Naive thymus-derived CD4-positive, alpha-beta T cell (primary cell): ENCODE measurements around the gene HGS. TPM values are rescaled to one million over a fixed set of nuclear protein-coding genes. Genes with fewer than 3 reads are reported as not detected.
A peak's percentile ranks its signal among the peaks of the same experiment; 100 is the strongest.

Experiments used
- ATAC-seq: fragments of 150-1000 bp; cut with Tn5 transposase; 2 replicates; pipeline ENCODE4 v1.10.0; 2021; ENCODE audit warnings: mild to moderate bottlenecking, moderate library complexity
- CTCF ChIA-PET: fragments of 350-600 bp; sonication (Branson Sonifier 250); formaldehyde crosslinking; loops from one replicate; lab custom pipeline; 2021; ENCODE audit warnings: antibody characterized with exemption; lab: Charles Lee
- POLR2A ChIA-PET: fragments of 350-600 bp; sonication (Branson Sonifier 250); formaldehyde crosslinking; loops from one replicate; lab custom pipeline; 2021; ENCODE audit warnings: antibody characterized with exemption, inconsistent platforms; lab: Charles Lee
- DNase-seq, 9 donors: peaks; one replicate each; pipeline versions ENCODE4 v3.0.0 to v3.0.0-alpha.2; 2020 to 2022; ENCODE audit warnings: mixed read lengths in 1 of 9
- H3K27ac ChIP-seq: one replicate; pipeline ENCODE4 v1.7.0; 2013; ENCODE audit warnings: mild to moderate bottlenecking, low read depth, low read length, moderate library complexity
- H3K27me3 ChIP-seq, 2 donors: one replicate each; pipeline ENCODE4 v1.7.0; 2013; ENCODE audit warnings: low read length in 2 of 2, mild to moderate bottlenecking in 2 of 2, moderate library complexity in 2 of 2; ENCODE audit not compliant: control insufficient read depth in 2 of 2, insufficient read depth in 2 of 2
- H3K36me3 ChIP-seq, 3 experiments: 1 replicate in 2 of 3; 2 replicates in 1 of 3; pipeline ENCODE4 v1.7.0; 2013; ENCODE audit warnings: low read length in 3 of 3, mild to moderate bottlenecking in 3 of 3, moderate library complexity in 1 of 3; ENCODE audit not compliant: insufficient read depth in 3 of 3, control insufficient read depth in 2 of 3
- H3K4me1 ChIP-seq, 2 donors: one replicate each; pipeline ENCODE4 v1.7.0; 2013; ENCODE audit warnings: low read length in 2 of 2, mild to moderate bottlenecking in 2 of 2, moderate library complexity in 1 of 2; ENCODE audit not compliant: control insufficient read depth in 2 of 2, insufficient read depth in 2 of 2
- H3K4me3 ChIP-seq: 2 replicates; pipeline ENCODE4 v1.7.0; 2013; ENCODE audit warnings: mild to moderate bottlenecking, low read length
- H3K9me3 ChIP-seq, 3 experiments: 1 replicate in 2 of 3; 2 replicates in 1 of 3; pipeline ENCODE4 v1.7.0; 2013; ENCODE audit warnings: low read length in 3 of 3; ENCODE audit not compliant: control insufficient read depth in 2 of 3
- H3K27ac Mint-ChIP-seq, 9 donors: one replicate each; pipeline ENCODE4 v1.8.0; 2020 to 2022; ENCODE audit warnings: mixed read lengths in 9 of 9, mild to moderate bottlenecking in 8 of 9, moderate library complexity in 5 of 9, inconsistent platforms in 2 of 9
- H3K27me3 Mint-ChIP-seq, 5 donors: one replicate each; pipeline ENCODE4 v1.8.0; 2021 to 2022; ENCODE audit warnings: mixed read lengths in 5 of 5, mild to moderate bottlenecking in 1 of 5
- H3K36me3 Mint-ChIP-seq, 5 donors: one replicate each; pipeline ENCODE4 v1.8.0; 2020 to 2022; ENCODE audit warnings: mixed read lengths in 5 of 5, mild to moderate bottlenecking in 3 of 5, inconsistent platforms in 1 of 5
- H3K4me1 Mint-ChIP-seq, 7 donors: one replicate each; pipeline ENCODE4 v1.8.0; 2020 to 2022; ENCODE audit warnings: mixed read lengths in 7 of 7, mild to moderate bottlenecking in 3 of 7, inconsistent platforms in 1 of 7
- H3K4me3 Mint-ChIP-seq, 10 donors: one replicate each; pipeline ENCODE4 v1.8.0; 2020 to 2022; ENCODE audit warnings: mild to moderate bottlenecking in 10 of 10, mixed read lengths in 10 of 10, moderate library complexity in 6 of 10, inconsistent platforms in 2 of 10
- H3K9me3 Mint-ChIP-seq, 11 donors: one replicate each; pipeline ENCODE4 v1.8.0; 2020 to 2022; ENCODE audit warnings: mixed read lengths in 11 of 11, mild to moderate bottlenecking in 4 of 11, inconsistent platforms in 1 of 11, moderate library complexity in 1 of 11
- intact Hi-C, 2 donors: fragments of 100-400 bp; cut with micrococcal nuclease; formaldehyde crosslinking; loops; one replicate each; pipeline ENCODE4 v1.15.1; 2023
- polyA plus RNA-seq, 2 donors: library from polyadenylated mRNA; unstranded; fragments of 300-500 nt; fragmentation: Illumina TruSeq; gene quantifications; one replicate each; pipeline ENCODE4 v1.2.3, GENCODE V29; 2021
- total RNA-seq, 6 experiments: library from RNA in 5 of 6; stranded (reverse) in 5 of 6; gene quantifications; 1 replicate in 5 of 6; 2 replicates in 1 of 6; pipeline ENCODE4 v1.2.3 and lab custom pipeline; 2021 to 2026

Gene HGS
- total and polyA plus RNA-seq, 7 experiments from 2014 or later, result 19.8 to 174 (median 133) TPM

GRCh38 chr17:81697261-81698044, 13.6 kb downstream of the HGS start:
- Mint-ChIP-seq H3K9me3 (no peaks in the 10 kb centered on the region), H3K4me1 (peaks cover 9 to 18% (median 16%) of the 10 kb centered on the region in 7 donors), H3K4me3 (no peak overlapping the region), H3K27me3 (no peaks in the 10 kb centered on the region), H3K27ac (peak overlapping the region in 2 of 9 donors; percentile 14 to 51), H3K36me3 (peaks cover 0 to 24% (median 0%) of the 10 kb centered on the region in 5 donors)
- intact Hi-C loops, result no loop called here
- Histone ChIP-seq H3K36me3 (peaks cover 0 to 82% (median 11%) of the 10 kb centered on the region in 3 experiments), H3K27ac (no peak overlapping the region), H3K27me3 (no peaks in the 10 kb centered on the region), H3K4me1 (peaks cover 12 to 13% of the 10 kb centered on the region in 2 donors), H3K4me3 (no peak overlapping the region), H3K9me3 (no peaks in the 10 kb centered on the region)
- ChIA-PET CTCF (interaction anchor here (0.6 kb wide), 1 partner anchor 15 kb away, joined by 3 read pairs; no protein-coding TSS in a partner anchor), POLR2A (no interaction called here)
- no peak for ATAC-seq
- DNase-seq, result no peak

- DNase-seq (no peak), ATAC-seq (no peak)
- Histone ChIP-seq H3K27me3 (no peaks in the 10 kb centered on the region), H3K4me3 (no peak overlapping the region), H3K27ac (no peak overlapping the region), H3K4me1 (peaks cover 23 to 24% of the 10 kb centered on the region in 2 donors), H3K9me3 (no peaks in the 10 kb centered on the region), H3K36me3 (peaks cover 0 to 67% (median 11%) of the 10 kb centered on the region in 3 experiments)
- H3K4me3 Mint-ChIP-seq, result peak overlapping the region in 7 of 10 donors; percentile 18 to 88 (median 48)
- no peaks in the 10 kb centered on the region for H3K27me3 Mint-ChIP-seq
- peaks cover 17 to 37% (median 24%) of the 10 kb centered on the region in 7 donors for H3K4me1 Mint-ChIP-seq
- peaks cover 0 to 24% (median 0%) of the 10 kb centered on the region in 5 donors for H3K36me3 Mint-ChIP-seq
- ChIA-PET CTCF (no interaction called here), POLR2A (interaction anchor here (3.6 kb wide), 1 partner anchor 17 kb away, joined by 49 read pairs; the partner anchor contains the start of genes ARL16 and HGS)
- peak overlapping the region in 4 of 9 donors; percentile 33 to 81 (median 54) for H3K27ac Mint-ChIP-seq
- no peaks in the 10 kb centered on the region for H3K9me3 Mint-ChIP-seq
- intact Hi-C loops, result loop anchor here in 1 of 2 donors (5.0 kb wide), 2 partner anchors 33 to 148 kb away; partner anchors contain the start of genes CCDC137, FAAP100 and OXLD1
These were observed 16.8 kb downstream of the HGS start for GRCh38 chr17:81700353-81701287.

GRCh38 chr17:81701288-81702071, 17.7 kb downstream of the HGS start:
- Histone ChIP-seq H3K4me3 (no peak overlapping the region), H3K27ac (peak overlapping the region; percentile 95), H3K4me1 (peaks cover 23 to 24% of the 10 kb centered on the region in 2 donors), H3K27me3 (no peaks in the 10 kb centered on the region), H3K36me3 (peaks cover 0 to 67% (median 11%) of the 10 kb centered on the region in 3 experiments), H3K9me3 (no peaks in the 10 kb centered on the region)
- POLR2A ChIA-PET, result interaction anchor here (1.5 to 3.6 kb wide), 3 partner anchors 18 to 38 kb away, joined by 7 to 49 read pairs (median 12); partner anchors contain the start of genes ARL16 and HGS
- intact Hi-C loops, result loop anchor here (2.0 to 5.0 kb wide), 6 partner anchors 34 to 159 kb away; partner anchors contain the start of genes FAAP100 (in 2 of the 2), CCDC137 (in 1 of the 2), MCRIP1 (in 1 of the 2) and NPLOC4 (in 1 of the 2)
- Mint-ChIP-seq H3K4me3 (peak overlapping the region in 8 of 10 donors; percentile 36 to 94 (median 86)), H3K27me3 (no peaks in the 10 kb centered on the region), H3K36me3 (peaks cover 0 to 30% (median 0%) of the 10 kb centered on the region in 5 donors), H3K27ac (peak overlapping the region in 5 of 9 donors; percentile 18 to 96 (median 89)), H3K9me3 (no peaks in the 10 kb centered on the region), H3K4me1 (peaks cover 21 to 38% (median 28%) of the 10 kb centered on the region in 7 donors)
- DNase-seq (no peak), ATAC-seq (no peak)
- CTCF ChIA-PET, result no interaction called here

GRCh38 chr17:81702934-81703746, 19.3 kb downstream of the HGS start, which contains the start of gene MRPL12:
TSS of gene MRPL12 (plus strand) at chr17:81703367. CDS start at chr17:81703502, 135 bp downstream.
- peak; percentile 96 for ATAC-seq
- Histone ChIP-seq H3K27me3 (no peaks in the 10 kb centered on the region), H3K27ac (peak within 1 kb of the TSS; percentile 95), H3K36me3 (peaks cover 0 to 67% (median 11%) of the 10 kb centered on the region in 3 experiments), H3K4me1 (peaks cover 23 to 24% of the 10 kb centered on the region in 2 donors), H3K4me3 (peak within 1 kb of the TSS; percentile 91), H3K9me3 (no peaks in the 10 kb centered on the region)
- no peaks in the 10 kb centered on the region for H3K9me3 Mint-ChIP-seq
- peak within 1 kb of the TSS; percentile 83 to 94 (median 90) for H3K4me3 Mint-ChIP-seq
- peaks cover 21 to 38% (median 26%) of the 10 kb centered on the region in 7 donors for H3K4me1 Mint-ChIP-seq
- ChIA-PET CTCF (no interaction called here), POLR2A (interaction anchor here (0.6 to 3.6 kb wide), 11 partner anchors 9 to 194 kb away, joined by 3 to 49 read pairs (median 5); partner anchors contain the start of genes ARL16, CCDC137, HGS and MCRIP1)
- no peaks in the 10 kb centered on the region for H3K27me3 Mint-ChIP-seq
- peaks cover 0 to 25% (median 0%) of the 10 kb centered on the region in 5 donors for H3K36me3 Mint-ChIP-seq
- intact Hi-C loops, result loop anchor here (1.0 to 5.0 kb wide), 12 partner anchors 9 to 158 kb away; partner anchors contain the start of genes ARL16 (in 2 of the 2), CCDC137 (in 2 of the 2), FAAP100 (in 2 of the 2) and MCRIP1 (in 2 of the 2)
- peak; percentile 75 to 87 (median 84) for DNase-seq
- peak within 1 kb of the TSS; percentile 84 to 96 (median 92) for H3K27ac Mint-ChIP-seq
